ENCODE data around the gene TRPM6. TPM values are rescaled to one million over a fixed set of nuclear protein-coding genes. Genes with fewer than 3 reads are reported as not detected.

Gene TRPM6
- total and polyA plus RNA-seq, 2 donors (not counting 3 experiments of a cell fraction or from before 2014, with no cell fraction given) = 0.01 to 0.22 TPM

GRCh38 chr9:74721696-74722660, 165.7 kb downstream of the TRPM6 start:
- dilution Hi-C loops (cut with MboI; ENCODE audit: extremely low pct_ligation_motif_present, low sequenced_read_pairs) = no loop called here
- H3K4me2 ChIP-seq (ENCODE audit: insufficient read depth, low read length) = no peak overlapping the region
- no peak overlapping the region for H3K9ac ChIP-seq (replicated peaks; ENCODE audit: extremely low read depth, insufficient read depth, low read length)
- intact Hi-C loops (cut with micrococcal nuclease) = no loop called here
- H3K27me3 ChIP-seq (ENCODE audit: control insufficient read depth in 2 of 2, insufficient read depth in 2 of 2, low read length in 2 of 2) = no peaks in the 10 kb centered on the region
- ChIA-PET CTCF (no interaction called here), POLR2A (no interaction called here)
- DNase-seq (ENCODE audit: low read depth, low spot score) (no peak), FAIRE-seq (no peak)
- no peak overlapping the region for H3K4me3 ChIP-seq (replicated peaks in 1 of 3; ENCODE audit: insufficient read depth in 1 of 3, low read depth in 1 of 3, low read length in 3 of 3)
- no peak for TF ChIP-seq JUN (IDR thresholded peaks at IDR 0.05; ENCODE audit: borderline replicate concordance, insufficient read depth, insufficient read length, low read depth)
- no peak for TF ChIP-seq MAX (IDR thresholded peaks at IDR 0.05; ENCODE audit: insufficient read depth, insufficient read length)
- no peak for TF ChIP-seq GATA2 (IDR thresholded peaks at IDR 0.05; ENCODE audit: insufficient read depth, insufficient read length, low read depth, low read length)
- no peak for TF ChIP-seq POLR2A (IDR thresholded peaks at IDR 0.05; ENCODE audit: low read depth, low read length)
- TF ChIP-seq FOS (IDR thresholded peaks at IDR 0.05; ENCODE audit: borderline replicate concordance, insufficient read depth, low read length) = no peak
- no peak for TF ChIP-seq CTCF (IDR thresholded peaks at IDR 0.05; ENCODE audit: extremely low read depth in 1 of 2, insufficient read depth in 1 of 2, low read depth in 1 of 2, low read length in 2 of 2)
- no peak for TF ChIP-seq MYC (IDR thresholded peaks at IDR 0.05; ENCODE audit: low read depth, low read length)
- TF ChIP-seq EZH2 (IDR thresholded peaks at IDR 0.05; ENCODE audit: borderline replicate concordance, low read depth, low read length, severe bottlenecking) = no peak
- TF ChIP-seq POLR2AphosphoS5 (IDR thresholded peaks at IDR 0.05; ENCODE audit: insufficient read depth, low read depth, low read length) = no peak
- no peak overlapping the region for H3K27ac ChIP-seq (ENCODE audit: insufficient read depth, low read depth, low read length)
- no peaks in the 10 kb centered on the region for H3K9me1 ChIP-seq (replicated peaks; ENCODE audit: control insufficient read depth, extremely low read depth, insufficient read depth, low read length)
- H3K36me3 ChIP-seq (ENCODE audit: control insufficient read depth in 2 of 2, extremely low read depth in 1 of 2, insufficient read depth in 2 of 2, low read length in 2 of 2) = no peaks in the 10 kb centered on the region
- no peaks in the 10 kb centered on the region for H4K20me1 ChIP-seq (replicated peaks; ENCODE audit: control insufficient read depth, extremely low read depth, insufficient read depth, low read length)
- no peaks in the 10 kb centered on the region for H3K4me1 ChIP-seq (ENCODE audit: control insufficient read depth, extremely low read depth, insufficient read depth, low read length)
- no peak overlapping the region for H2AFZ ChIP-seq (ENCODE audit: low read depth, low read length)
- H3K79me2 ChIP-seq (ENCODE audit: control insufficient read depth, insufficient read depth, low read length) = no peaks in the 10 kb centered on the region
- no peaks in the 10 kb centered on the region for H3K9me3 ChIP-seq (replicated peaks; ENCODE audit: control insufficient read depth, insufficient read depth, low read length)
- no TSS peak for BruUV-seq (replicated peaks)

All from endothelial cell of umbilical vein (primary cell).